GM13977 (cell line): Measurements from ENCODE around the gene LRRN4.

ENCODE experiments used
- DNase-seq: peaks from one replicate; pipeline ENCODE4 v3.0.0; 2012; ENCODE audit warnings: low spot score
- CTCF ChIP-seq: IDR thresholded peaks from 2 replicates; pipeline ENCODE4 v1.5.1; 2012; ENCODE audit warnings: mild to moderate bottlenecking, control low read depth; ENCODE audit not compliant: insufficient read depth; ENCODE audit errors: extremely low read depth, missing control alignments
- in situ Hi-C: fragments of 300-500 bp; cut with MboI; formaldehyde crosslinking; loops from one replicate; pipeline ENCODE4 v1.12.0; 2022; ENCODE audit warnings: low sequenced_read_pairs, low pct_unique_long_range_greater_than_20kb, mixed read lengths, inconsistent platforms; ENCODE audit not compliant: unreplicated experiment

The LRRN4 gene

GRCh38 chr20:6075428-6076219 is 21.8 kb upstream of the LRRN4 start:
- no peak for DNase-seq
- no peak for TF ChIP-seq CTCF
- in situ Hi-C loops: no loop called here

GRCh38 chr20:6074784-6075183 is 20.9 kb upstream of the LRRN4 start:
- no peak for TF ChIP-seq CTCF
- no peak for DNase-seq
- in situ Hi-C loops: no loop called here

- TF ChIP-seq CTCF: peak; percentile 42
- DNase-seq: peak; percentile 39
- in situ Hi-C loops: no loop called here
Measured at GRCh38 chr20:6074145-6074561, 20.3 kb upstream of the LRRN4 start.

GRCh38 chr20:6070829-6071695 is 17.2 kb upstream of the LRRN4 start:
- in situ Hi-C loops: no loop called here
- TF ChIP-seq CTCF: no peak
- no peak for DNase-seq

GRCh38 chr20:6069669-6070068 is 15.8 kb upstream of the LRRN4 start:
- in situ Hi-C loops: no loop called here
- DNase-seq: no peak
- no peak for TF ChIP-seq CTCF

GRCh38 chr20:6067763-6068318 is 14.0 kb upstream of the LRRN4 start:
- in situ Hi-C loops: no loop called here
- TF ChIP-seq CTCF: no peak
- no peak for DNase-seq
